Ovary (tissue), 9 donors: Measurements from ENCODE around the gene DNMT3A. TPM values are rescaled to one million over a fixed set of nuclear protein-coding genes. Genes with fewer than 3 reads are reported as not detected.

Source experiments
- DNase-seq, 5 donors: peaks; one replicate each; pipeline ENCODE4 v3.0.0-alpha.2; 2019 to 2020
- H3K27ac ChIP-seq, 2 donors: fragments of 200-600 bp; one replicate each; pipeline versions ENCODE4 v1.5.1 to v1.8.0; 2019 to 2022
- H3K27me3 ChIP-seq: fragments of 200-600 bp; one replicate; pipeline ENCODE4 v1.8.0; 2022
- H3K36me3 ChIP-seq: fragments of 200-600 bp; sonication (generic); one replicate; pipeline ENCODE4 v1.5.1; 2019
- H3K4me1 ChIP-seq: one replicate; pipeline ENCODE4 v1.8.1; 2013; ENCODE audit warnings: mild to moderate bottlenecking, moderate library complexity; ENCODE audit not compliant: insufficient read depth
- H3K4me3 ChIP-seq: fragments of 200-600 bp; sonication (generic); one replicate; pipeline ENCODE4 v1.5.1; 2017
- H3K9me3 ChIP-seq, 2 donors: fragments of 200-600 bp in 1 of 2; sonication (generic) in 1 of 2; one replicate each; pipeline versions ENCODE4 v1.5.1 to v1.8.1; 2013 to 2019; ENCODE audit warnings: mild to moderate bottlenecking in 1 of 2, moderate library complexity in 1 of 2
- CTCF ChIP-seq, 3 donors: fragments of 450-650 bp in 2 of 3; fragments of 200-600 bp in 1 of 3; IDR thresholded peaks; one replicate each; pipeline versions ENCODE4 v1.5.1 to v1.8.0; 2016 to 2022; ENCODE audit warnings: antibody characterized with exemption in 3 of 3, mild to moderate bottlenecking in 1 of 3
- EP300 ChIP-seq: sonication (generic); formaldehyde crosslinking; IDR thresholded peaks from one replicate; pipeline ENCODE4 v1.6.1; 2017; ENCODE audit warnings: antibody characterized with exemption
- POLR2A ChIP-seq: fragments of 450-650 bp; IDR thresholded peaks from one replicate; pipeline ENCODE4 v1.6.1; 2017; ENCODE audit warnings: antibody characterized with exemption, mild to moderate bottlenecking, moderate library complexity
- WGBS, 3 donors: extraction: QIAGEN DNeasy Blood & Tissue Kit in 1 of 3; methylation state at CpG; one replicate each; pipeline versions ENCODE4 v1.1.5 to v1.1.7; 2013 to 2017; 5-methylcytosine and 5-hydroxymethylcytosine counted together
- intact Hi-C, 4 donors: fragments of 100-400 bp; cut with DNase I; formaldehyde crosslinking; loops; one replicate each; pipeline versions ENCODE4 v1.11.0 to v1.15.1; 2022 to 2023
- polyA plus RNA-seq, 2 donors: library from polyadenylated mRNA; stranded (reverse); fragments of 200-250 nt in 1 of 2; fragments of 350-450 nt in 1 of 2; fragmentation: Illumina TruSeq in 1 of 2; extraction: RNeasy Lipid Tissue Mini Kit (QIAGEN cat#74804) in 1 of 2; gene quantifications; one replicate each; pipeline ENCODE4 v1.2.3, GENCODE V29; 2013 to 2014
- total RNA-seq, 7 donors: library from RNA; depleted of rRNA in 2 of 7; stranded (reverse); fragments of >200 nt in 2 of 7; fragmentation: NEBNext Ultra II Directional in 3 of 7; extraction: Animal tissue kit (Norgen Biotek cat#: 25700) in 3 of 7; gene quantifications; one replicate each; pipeline versions ENCODE4 v1.1.0 to v1.2.4, GENCODE V29; 2016 to 2023
- donor health status: DM: no; HTN: no; CAD: no; lungs with moderate emphysema.
- donor health status: DM: no; HTN: no; CAD: no.
- donor health status: Bipolar disorder and iron deficiency.
- donor health status: DM: yes; HTN: yes; CAD: no.
- donor health status: DM: no; HTN: no; CAD: no.
- donor health status: DM: yes; HTN: yes; CAD: no.

DNMT3A gene
- total and polyA plus RNA-seq, 9 donors = 11.3 to 72.7 (median 46.7) TPM

DNA sequence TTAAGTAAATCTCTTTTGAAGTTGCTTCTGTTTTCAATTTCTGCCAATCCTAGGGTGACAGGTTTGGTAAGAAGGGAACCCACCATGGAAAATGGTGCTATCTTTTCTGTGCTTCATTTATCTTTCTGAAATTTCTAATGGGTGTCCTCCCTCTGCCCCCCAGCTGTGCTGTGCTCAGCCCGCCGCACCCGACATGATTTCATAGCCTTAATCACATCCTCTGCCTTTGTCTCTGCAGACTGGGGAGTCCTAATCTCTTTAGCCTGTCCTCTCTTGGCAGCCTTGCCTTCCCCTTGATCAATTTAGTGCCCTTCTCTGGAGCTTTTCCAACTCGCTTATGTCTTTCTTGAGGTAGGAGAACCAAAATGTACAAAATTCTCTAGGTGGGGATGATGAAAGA is 49.3 kb downstream of the DNMT3A start:
- intact Hi-C loops = no loop called here
- H3K27me3 ChIP-seq = no peaks in the 10 kb centered on the region
- WGBS, 3 donors = 77 to 87% (median 86%) methylated on average over 4 of the region's 4 CpGs
- no peak overlapping the region for H3K27ac ChIP-seq
- no peak for TF ChIP-seq CTCF (IDR thresholded peaks at IDR 0.05)
- no peak for TF ChIP-seq POLR2A
- no peak for TF ChIP-seq EP300
- DNase-seq = no peak
- H3K9me3 ChIP-seq = no peaks in the 10 kb centered on the region
- H3K4me1 ChIP-seq = peaks cover 19% of the 10 kb centered on the region
- H3K36me3 ChIP-seq = no peaks in the 10 kb centered on the region
- no peak overlapping the region for H3K4me3 ChIP-seq

- Histone ChIP-seq H3K4me1 (peaks cover 19% of the 10 kb centered on the region), H3K4me3 (no peak overlapping the region), H3K36me3 (no peaks in the 10 kb centered on the region), H3K27me3 (no peaks in the 10 kb centered on the region), H3K9me3 (no peaks in the 10 kb centered on the region), H3K27ac (no peak overlapping the region)
- DNase-seq = peak in 1 of 5 donors; percentile 50
- intact Hi-C loops = no loop called here
- no peak for TF ChIP-seq CTCF (IDR thresholded peaks at IDR 0.05)
- no peak for TF ChIP-seq EP300
- TF ChIP-seq POLR2A = no peak
- WGBS, 3 donors = 53 to 56% (median 53%) methylated on average over 19 of the region's 19 CpGs
Measured at GRCh38 chr2:25290811-25291495, 50.8 kb downstream of the DNMT3A start.

GRCh38 chr2:25286723-25287483 is 54.8 kb downstream of the DNMT3A start:
- no peaks in the 10 kb centered on the region for H3K27me3 ChIP-seq
- intact Hi-C loops = loop anchor here in 2 of 4 donors (10.0 kb wide), 2 partner anchors 48 to 58 kb away; partner anchors contain the start of gene DNMT3A (in 1 of the 2)
- H3K27ac ChIP-seq = no peak overlapping the region
- H3K9me3 ChIP-seq = no peaks in the 10 kb centered on the region
- H3K4me3 ChIP-seq = no peak overlapping the region
- 83 to 87% (median 87%) methylated on average over 11 of the region's 11 CpGs for WGBS, 3 donors
- H3K36me3 ChIP-seq = no peaks in the 10 kb centered on the region
- H3K4me1 ChIP-seq = peaks cover 10% of the 10 kb centered on the region
- no peak for TF ChIP-seq POLR2A
- TF ChIP-seq EP300 = no peak
- TF ChIP-seq CTCF (IDR thresholded peaks at IDR 0.05) = no peak
- no peak for DNase-seq

GRCh38 chr2:25286025-25286400 is 55.7 kb downstream of the DNMT3A start:
- DNase-seq = no peak
- TF ChIP-seq POLR2A (no peak), CTCF (IDR thresholded peaks at IDR 0.05) (no peak), EP300 (no peak)
- Histone ChIP-seq H3K36me3 (no peaks in the 10 kb centered on the region), H3K4me3 (no peak overlapping the region), H3K9me3 (no peaks in the 10 kb centered on the region), H3K4me1 (peaks cover 12% of the 10 kb centered on the region), H3K27me3 (no peaks in the 10 kb centered on the region), H3K27ac (no peak overlapping the region)
- intact Hi-C loops = loop anchor here in 2 of 4 donors (10.0 kb wide), 2 partner anchors 49 to 59 kb away; partner anchors contain the start of gene DNMT3A (in 1 of the 2)
- WGBS, 3 donors = 78 to 86% (median 83%) methylated on average over 10 of the region's 10 CpGs
